Body of pancreas (tissue), 4 donors: ENCODE results near the gene MTTP. TPM values are rescaled to one million over a fixed set of nuclear protein-coding genes. Genes with fewer than 3 reads are reported as not detected.

Experiments used
- ATAC-seq: fragments of 150-250 bp; one replicate; pipeline ENCODE4 v1.9.1; 2016
- DNase-seq, 4 donors: peaks; one replicate each; pipeline ENCODE4 v3.0.0-alpha.2; 2019
- H3K27ac ChIP-seq, 4 donors: fragments of 200-600 bp; sonication (generic); 1 replicate in 3 of 4; 2 replicates in 1 of 4; pipeline versions ENCODE4 v1.5.1 to v1.6.1; 2016 to 2019; ENCODE audit warnings: mild to moderate bottlenecking in 1 of 4, mixed read lengths in 1 of 4, moderate library complexity in 1 of 4
- H3K27me3 ChIP-seq, 2 donors: fragments of 200-600 bp; sonication (generic); one replicate each; pipeline ENCODE4 v1.6.0; 2016; ENCODE audit warnings: mild to moderate bottlenecking in 1 of 2
- H3K36me3 ChIP-seq, 2 donors: fragments of 200-600 bp; sonication (generic); replicated peaks in 1 of 2; 2 replicates each; pipeline ENCODE4 v1.5.1; 2016; ENCODE audit warnings: low read depth in 2 of 2; ENCODE audit not compliant: insufficient read depth in 1 of 2
- H3K4me1 ChIP-seq: fragments of 200-600 bp; sonication (generic); one replicate; pipeline ENCODE4 v1.6.0; 2016
- H3K4me3 ChIP-seq, 2 donors: fragments of 200-600 bp; sonication (generic); 1 replicate in 1 of 2; 2 replicates in 1 of 2; pipeline ENCODE4 v1.5.1; 2016 to 2019
- H3K9me3 ChIP-seq, 3 donors: fragments of 200-600 bp; sonication (generic); 1 replicate in 2 of 3; 2 replicates in 1 of 3; pipeline ENCODE4 v1.5.1; 2016
- CTCF ChIP-seq, 7 experiments: fragments of 450-650 bp in 4 of 7; fragments of 200-600 bp in 3 of 7; sonication (generic) in 3 of 7; IDR thresholded peaks; one replicate each; pipeline ENCODE4 v1.5.1; 2016 to 2019; ENCODE audit warnings: antibody characterized with exemption in 7 of 7
- POLR2A ChIP-seq, 3 donors: fragments of 450-650 bp; IDR thresholded peaks; one replicate each; pipeline ENCODE4 v1.6.1; 2016; ENCODE audit warnings: antibody characterized with exemption in 3 of 3, mild to moderate bottlenecking in 2 of 3
- WGBS, 2 donors: methylation state at CpG; one replicate each; pipeline ENCODE4 v1.1.5; 2017; 5-methylcytosine and 5-hydroxymethylcytosine counted together
- intact Hi-C: fragments of 100-400 bp; cut with DNase I; formaldehyde crosslinking; loops from one replicate; pipeline ENCODE4 v1.15.1; 2023
- total RNA-seq, 2 donors: library from RNA; depleted of rRNA; stranded (reverse); fragments of >200 nt; gene quantifications; one replicate each; pipeline ENCODE4 v1.1.0, GENCODE V29; 2016

Gene MTTP
- total RNA-seq, 2 donors from 2014 or later = not detected

DNA sequence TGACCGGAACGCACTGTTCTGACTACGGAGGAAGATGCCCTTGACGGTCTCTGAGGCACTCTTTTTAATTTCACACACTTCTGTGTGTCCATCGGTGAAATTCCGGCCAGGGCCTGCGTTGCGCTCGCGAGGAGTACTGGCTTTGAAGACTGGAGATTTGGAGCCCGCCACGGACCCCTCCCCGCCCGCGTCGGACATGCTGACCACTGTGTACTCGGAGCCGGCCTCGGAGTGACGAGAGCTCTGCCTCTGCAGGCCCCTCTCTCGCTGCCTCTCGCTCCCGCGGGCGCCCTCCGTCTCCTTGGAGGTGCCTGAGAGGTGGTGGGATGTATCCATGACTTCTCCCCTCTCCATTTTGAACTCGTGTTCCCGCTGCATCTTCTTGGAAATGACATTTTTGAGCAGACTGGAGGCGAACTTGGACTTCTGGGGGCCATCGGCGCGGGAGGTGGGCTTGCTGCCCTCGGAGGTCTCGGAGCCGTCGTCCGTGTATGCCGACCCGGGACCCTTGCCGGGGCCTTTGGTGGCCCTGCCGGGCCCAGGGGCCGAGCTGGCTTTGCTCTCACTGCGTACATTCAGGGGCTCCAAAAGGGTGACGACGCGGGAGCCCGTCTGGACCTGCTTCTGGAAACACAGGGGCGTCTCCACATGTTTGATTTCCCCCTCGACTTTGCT, 77.3 kb downstream of the MTTP start:
- Histone ChIP-seq H3K27ac (no peak overlapping the region), H3K9me3 (no peaks in the 10 kb centered on the region), H3K4me1 (peaks cover 9% of the 10 kb centered on the region), H3K36me3 (no peaks in the 10 kb centered on the region), H3K4me3 (no peak overlapping the region), H3K27me3 (no peaks in the 10 kb centered on the region)
- WGBS, 2 donors = 93 to 94% methylated on average over 33 to 43 of the region's 49 CpGs
- no peak for TF ChIP-seq CTCF (IDR thresholded peaks at IDR 0.05)
- no peak for TF ChIP-seq POLR2A (IDR thresholded peaks at IDR 0.05)
- intact Hi-C loops = no loop called here
- DNase-seq (no peak), ATAC-seq (no peak)

- Histone ChIP-seq H3K4me3 (no peak overlapping the region), H3K4me1 (peaks cover 5% of the 10 kb centered on the region), H3K36me3 (no peaks in the 10 kb centered on the region), H3K27me3 (no peaks in the 10 kb centered on the region), H3K27ac (no peak overlapping the region), H3K9me3 (no peaks in the 10 kb centered on the region)
- no peak for DNase-seq
- no peak for ATAC-seq
- intact Hi-C loops = no loop called here
- no peak for TF ChIP-seq CTCF (IDR thresholded peaks at IDR 0.05)
- TF ChIP-seq POLR2A (IDR thresholded peaks at IDR 0.05) = no peak
- 91 to 92% methylated on average over 27 to 40 of the region's 43 CpGs for WGBS, 2 donors
Observed at GRCh38 chr4:99652596-99653436, 78.2 kb downstream of the MTTP start.

GRCh38 chr4:99653916-99654315, 79.3 kb downstream of the MTTP start:
- Histone ChIP-seq H3K27me3 (no peaks in the 10 kb centered on the region), H3K27ac (no peak overlapping the region), H3K4me1 (peaks cover 5% of the 10 kb centered on the region), H3K9me3 (no peaks in the 10 kb centered on the region), H3K36me3 (no peaks in the 10 kb centered on the region), H3K4me3 (no peak overlapping the region)
- TF ChIP-seq POLR2A (IDR thresholded peaks at IDR 0.05) = no peak
- TF ChIP-seq CTCF (IDR thresholded peaks at IDR 0.05) = no peak
- intact Hi-C loops = no loop called here
- WGBS, 2 donors = 88 to 96% methylated on average over 5 to 9 of the region's 9 CpGs
- DNase-seq (no peak), ATAC-seq (no peak)

GRCh38 chr4:99654361-99654761, 79.7 kb downstream of the MTTP start:
- Histone ChIP-seq H3K27me3 (no peaks in the 10 kb centered on the region), H3K36me3 (no peaks in the 10 kb centered on the region), H3K4me1 (peaks cover 5% of the 10 kb centered on the region), H3K27ac (no peak overlapping the region), H3K4me3 (no peak overlapping the region), H3K9me3 (no peaks in the 10 kb centered on the region)
- DNase-seq (no peak), ATAC-seq (no peak)
- TF ChIP-seq CTCF (IDR thresholded peaks at IDR 0.05) = no peak
- no peak for TF ChIP-seq POLR2A (IDR thresholded peaks at IDR 0.05)
- 85 to 90% methylated on average over 15 of the region's 15 CpGs for WGBS, 2 donors
- intact Hi-C loops = no loop called here
